HEK293 (cell line): ENCODE results near the gene KCTD6.

Source experiments
- CTCF ChIP-seq: fragments of 450-650 bp; formaldehyde crosslinking; IDR thresholded peaks from 2 replicates; pipeline ENCODE4 v1.5.1; 2016; ENCODE audit warnings: missing biosample characterization, missing genetic modification characterization
- MYNN ChIP-seq: fragments of 450-650 bp; formaldehyde crosslinking; IDR thresholded peaks from 2 replicates; pipeline ENCODE4 v1.5.1; 2016; ENCODE audit warnings: missing biosample characterization, missing genetic modification characterization, borderline replicate concordance
- REST ChIP-seq: fragments of 450-650 bp; formaldehyde crosslinking; IDR thresholded peaks from 2 replicates; pipeline ENCODE4 v1.5.1; 2016; ENCODE audit warnings: missing biosample characterization, missing genetic modification characterization
- ZNF10 ChIP-seq: fragments of 450-650 bp; formaldehyde crosslinking; IDR thresholded peaks from 2 replicates; pipeline ENCODE4 v1.5.1; 2017; ENCODE audit warnings: missing biosample characterization, missing genetic modification characterization
- ZNF214 ChIP-seq: fragments of 450-650 bp; formaldehyde crosslinking; IDR thresholded peaks from 2 replicates; pipeline ENCODE4 v1.5.1; 2017; ENCODE audit warnings: missing biosample characterization, mild to moderate bottlenecking, missing genetic modification characterization, borderline replicate concordance
- ZNF514 ChIP-seq: fragments of 450-650 bp; formaldehyde crosslinking; IDR thresholded peaks from 2 replicates; pipeline ENCODE4 v1.5.1; 2016; ENCODE audit warnings: missing biosample characterization, missing genetic modification characterization

- TF ChIP-seq CTCF (tag by site-specific recombination) (no peak), MYNN (tag by site-specific recombination) (no peak), REST (tag by site-specific recombination) (no peak), ZNF214 (tag by site-specific recombination) (no peak), ZNF10 (tag by site-specific recombination) (no peak), ZNF514 (no peak)
These were observed 8.8 kb upstream of the KCTD6 start for GRCh38 chr3:58482917-58483636.
